ENCODE measurements around the gene RPP14. TPM values are rescaled to one million over a fixed set of nuclear protein-coding genes. Genes with fewer than 3 reads are reported as not detected.
"Not testable (repeated sequence)": the region's sequence is repeated elsewhere in the genome, so short reads cannot be mapped to it uniquely, and the experiment has no call there.

RPP14 gene
- total and polyA plus RNA-seq, 2 donors (not counting 1 experiment from before 2014, with no cell fraction given) = 10.6 to 17.1 TPM

DNA sequence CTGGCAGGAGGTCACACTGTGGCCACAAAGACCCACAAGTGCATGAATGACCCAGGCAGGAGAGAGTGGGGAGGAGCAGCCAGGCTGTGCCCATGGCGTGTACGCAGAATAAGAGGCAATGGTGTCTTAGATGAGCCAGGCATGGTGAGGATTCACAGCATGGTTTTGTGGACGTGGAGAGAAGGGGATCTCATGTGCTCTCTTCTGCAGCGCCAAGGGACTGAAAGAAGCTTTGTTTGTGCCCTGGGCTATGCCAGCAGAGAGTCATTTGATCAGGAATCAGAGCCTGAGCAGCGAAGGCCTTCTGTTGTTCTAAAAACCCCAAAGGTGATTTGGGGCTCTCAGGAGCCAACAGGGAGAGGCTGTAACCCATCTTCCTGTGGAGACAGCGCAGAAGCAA lies 18.7 kb upstream of the RPP14 start:
- Histone ChIP-seq H3K4me3 (replicated peaks in 1 of 4; ENCODE audit: control extremely low read depth in 1 of 4, insufficient read depth in 1 of 4, low read depth in 3 of 4, low read length in 4 of 4) (no peak overlapping the region), H3K27ac (ENCODE audit: insufficient read depth, low read length) (no peak overlapping the region), H3K9me3 (ENCODE audit: control insufficient read depth, insufficient read depth, low read depth, low read length) (no peaks in the 10 kb centered on the region), H3K4me2 (ENCODE audit: extremely low read depth, insufficient read depth, low read length) (no peak overlapping the region), H3K9ac (ENCODE audit: insufficient read depth, low read length) (no peak overlapping the region), H3K4me1 (ENCODE audit: control insufficient read depth, extremely low read depth, insufficient read depth, low read length) (no peaks in the 10 kb centered on the region), H3K27me3 (ENCODE audit: control insufficient read depth, insufficient read depth, low read length) (no peaks in the 10 kb centered on the region), H3K79me2 (ENCODE audit: control insufficient read depth, insufficient read depth, low read length) (no peaks in the 10 kb centered on the region), H3K36me3 (ENCODE audit: control insufficient read depth, insufficient read depth, low read length) (no peaks in the 10 kb centered on the region), H2AFZ (ENCODE audit: low read length) (no peak overlapping the region), H4K20me1 (ENCODE audit: control insufficient read depth, extremely low read depth, insufficient read depth, low read length) (no peaks in the 10 kb centered on the region)
- no peak for DNase-seq (ENCODE audit: low read depth in 2 of 2)
- TF ChIP-seq, protein P1, sequence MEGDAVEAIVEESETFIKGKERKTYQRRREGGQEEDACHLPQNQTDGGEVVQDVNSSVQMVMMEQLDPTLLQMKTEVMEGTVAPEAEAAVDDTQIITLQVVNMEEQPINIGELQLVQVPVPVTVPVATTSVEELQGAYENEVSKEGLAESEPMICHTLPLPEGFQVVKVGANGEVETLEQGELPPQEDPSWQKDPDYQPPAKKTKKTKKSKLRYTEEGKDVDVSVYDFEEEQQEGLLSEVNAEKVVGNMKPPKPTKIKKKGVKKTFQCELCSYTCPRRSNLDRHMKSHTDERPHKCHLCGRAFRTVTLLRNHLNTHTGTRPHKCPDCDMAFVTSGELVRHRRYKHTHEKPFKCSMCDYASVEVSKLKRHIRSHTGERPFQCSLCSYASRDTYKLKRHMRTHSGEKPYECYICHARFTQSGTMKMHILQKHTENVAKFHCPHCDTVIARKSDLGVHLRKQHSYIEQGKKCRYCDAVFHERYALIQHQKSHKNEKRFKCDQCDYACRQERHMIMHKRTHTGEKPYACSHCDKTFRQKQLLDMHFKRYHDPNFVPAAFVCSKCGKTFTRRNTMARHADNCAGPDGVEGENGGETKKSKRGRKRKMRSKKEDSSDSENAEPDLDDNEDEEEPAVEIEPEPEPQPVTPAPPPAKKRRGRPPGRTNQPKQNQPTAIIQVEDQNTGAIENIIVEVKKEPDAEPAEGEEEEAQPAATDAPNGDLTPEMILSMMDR (conservative IDR thresholded peaks at IDR 0.05 in 1 of 2, IDR thresholded peaks at IDR 0.05 in 1 of 2; ENCODE audit: low read depth in 1 of 2, low read length in 2 of 2) = no peak
- TF ChIP-seq EZH2 (IDR thresholded peaks at IDR 0.05; ENCODE audit: low read length, missing control alignments) = no peak

DNA sequence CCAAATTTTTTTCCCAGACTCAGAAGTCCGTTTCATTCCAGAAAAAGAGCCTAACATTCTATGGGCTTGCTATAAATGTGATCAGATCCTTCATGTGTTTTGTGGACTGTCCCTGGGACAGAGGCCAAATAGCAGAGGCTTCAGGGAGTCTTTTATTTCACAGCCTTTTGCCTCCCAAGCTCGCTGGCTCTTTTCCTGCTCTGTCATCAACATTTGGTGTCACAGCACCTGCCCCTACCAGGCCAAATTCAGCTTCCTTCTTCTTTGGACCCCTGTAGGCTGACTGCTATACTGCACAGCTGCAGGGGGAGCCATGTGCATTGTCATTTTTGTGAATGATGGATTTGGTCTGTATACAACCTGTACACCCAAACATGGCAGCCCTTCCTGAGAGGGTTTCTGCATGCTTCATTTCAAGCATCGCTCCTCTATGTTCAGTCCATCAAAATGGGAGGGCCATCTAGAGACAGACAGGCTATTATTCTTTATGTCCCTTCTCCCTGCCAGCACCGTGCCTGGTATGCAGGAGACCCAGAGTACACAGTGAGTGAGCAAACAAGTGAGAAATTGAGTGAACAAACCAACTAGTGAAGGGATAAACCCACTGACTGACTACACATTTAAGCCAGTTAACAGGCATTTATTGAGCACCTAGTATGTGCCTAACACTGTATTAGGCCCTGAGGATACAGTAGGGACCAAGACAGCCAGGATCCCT lies 17.9 kb upstream of the RPP14 start:
- Histone ChIP-seq H3K36me3 (ENCODE audit: control insufficient read depth, insufficient read depth, low read length) (no peaks in the 10 kb centered on the region), H3K27ac (ENCODE audit: insufficient read depth, low read length) (no peak overlapping the region), H3K27me3 (ENCODE audit: control insufficient read depth, insufficient read depth, low read length) (no peaks in the 10 kb centered on the region), H3K9ac (ENCODE audit: insufficient read depth, low read length) (no peak overlapping the region), H4K20me1 (ENCODE audit: control insufficient read depth, extremely low read depth, insufficient read depth, low read length) (no peaks in the 10 kb centered on the region), H3K4me1 (ENCODE audit: control insufficient read depth, extremely low read depth, insufficient read depth, low read length) (no peaks in the 10 kb centered on the region), H3K9me3 (ENCODE audit: control insufficient read depth, insufficient read depth, low read depth, low read length) (no peaks in the 10 kb centered on the region), H3K4me2 (ENCODE audit: extremely low read depth, insufficient read depth, low read length) (no peak overlapping the region), H3K4me3 (replicated peaks in 1 of 4; ENCODE audit: control extremely low read depth in 1 of 4, insufficient read depth in 1 of 4, low read depth in 3 of 4, low read length in 4 of 4) (no peak overlapping the region), H2AFZ (ENCODE audit: low read length) (no peak overlapping the region), H3K79me2 (ENCODE audit: control insufficient read depth, insufficient read depth, low read length) (no peaks in the 10 kb centered on the region)
- no peak for TF ChIP-seq EZH2 (IDR thresholded peaks at IDR 0.05; ENCODE audit: low read length, missing control alignments)
- TF ChIP-seq, protein P1 (conservative IDR thresholded peaks at IDR 0.05 in 1 of 2, IDR thresholded peaks at IDR 0.05 in 1 of 2; ENCODE audit: low read depth in 1 of 2, low read length in 2 of 2) = peak in 1 of 2 donors; percentile 4
- no peak for DNase-seq (ENCODE audit: low read depth in 2 of 2)

DNA sequence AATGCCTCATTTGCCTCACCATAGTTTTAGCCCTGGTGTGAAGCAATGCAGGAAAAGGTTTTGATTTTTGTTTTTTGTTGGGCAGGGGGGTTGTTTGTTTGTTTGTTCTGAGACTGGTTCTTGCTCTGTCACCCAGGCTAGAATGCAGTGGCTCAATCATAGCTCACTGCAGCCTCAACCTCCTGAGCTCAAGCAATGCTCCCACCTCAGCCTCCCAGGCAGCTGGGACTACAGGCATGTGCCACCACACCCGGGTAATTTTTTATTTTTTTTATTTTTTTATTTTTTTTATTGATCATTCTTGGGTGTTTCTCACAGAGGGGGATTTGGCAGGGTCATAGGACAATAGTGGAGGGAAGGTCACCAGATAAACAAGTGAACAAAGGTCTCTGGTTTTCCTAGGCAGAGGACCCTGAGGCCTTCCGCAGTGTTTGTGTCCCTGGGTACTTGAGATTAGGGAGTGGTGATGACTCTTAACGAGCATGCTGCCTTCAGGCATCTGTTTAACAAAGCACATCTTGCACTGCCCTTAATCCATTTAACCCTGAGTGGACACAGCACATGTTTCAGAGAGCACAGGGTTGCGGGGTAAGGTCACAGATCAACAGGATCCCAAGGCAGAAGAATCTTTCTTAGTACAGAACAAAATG lies 17.0 kb upstream of the RPP14 start:
- not testable (repeated sequence) for DNase-seq (ENCODE audit: low read depth in 2 of 2); H3K4me1 ChIP-seq (ENCODE audit: control insufficient read depth, extremely low read depth, insufficient read depth, low read length); H3K79me2 ChIP-seq (ENCODE audit: control insufficient read depth, insufficient read depth, low read length); H3K4me2 ChIP-seq (ENCODE audit: extremely low read depth, insufficient read depth, low read length); H3K9ac ChIP-seq (ENCODE audit: insufficient read depth, low read length); H3K27ac ChIP-seq (ENCODE audit: insufficient read depth, low read length); H3K9me3 ChIP-seq (ENCODE audit: control insufficient read depth, insufficient read depth, low read depth, low read length); H3K4me3 ChIP-seq (replicated peaks in 1 of 4; ENCODE audit: control extremely low read depth in 1 of 4, insufficient read depth in 1 of 4, low read depth in 3 of 4, low read length in 4 of 4); H3K27me3 ChIP-seq (ENCODE audit: control insufficient read depth, insufficient read depth, low read length); H2AFZ ChIP-seq (ENCODE audit: low read length); H3K36me3 ChIP-seq (ENCODE audit: control insufficient read depth, insufficient read depth, low read length); H4K20me1 ChIP-seq (ENCODE audit: control insufficient read depth, extremely low read depth, insufficient read depth, low read length)

DNA sequence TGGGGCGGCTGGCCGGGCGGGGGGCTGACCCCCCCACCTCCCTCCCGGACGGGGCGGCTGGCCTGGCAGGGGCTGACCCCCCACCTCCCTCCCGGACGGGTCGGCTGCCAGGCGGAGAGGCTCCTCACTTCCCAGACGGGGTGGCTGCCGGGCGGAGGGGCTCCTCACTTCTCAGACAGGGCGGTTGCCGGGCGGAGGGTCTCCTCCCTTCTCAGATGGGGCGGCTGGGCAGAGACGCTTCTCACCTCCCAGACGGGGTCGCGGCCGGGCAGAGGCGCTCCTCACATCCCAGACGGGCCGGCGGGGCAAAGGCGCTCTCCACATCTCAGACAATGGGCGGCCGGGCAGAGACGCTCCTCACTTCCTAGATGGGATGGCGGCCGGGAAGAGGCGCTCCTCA lies 15.6 kb upstream of the RPP14 start:
- H2AFZ ChIP-seq (ENCODE audit: low read length); H4K20me1 ChIP-seq (ENCODE audit: control insufficient read depth, extremely low read depth, insufficient read depth, low read length); H3K4me1 ChIP-seq (ENCODE audit: control insufficient read depth, extremely low read depth, insufficient read depth, low read length); DNase-seq (ENCODE audit: low read depth in 2 of 2); H3K36me3 ChIP-seq (ENCODE audit: control insufficient read depth, insufficient read depth, low read length); H3K4me3 ChIP-seq (replicated peaks in 1 of 4; ENCODE audit: control extremely low read depth in 1 of 4, insufficient read depth in 1 of 4, low read depth in 3 of 4, low read length in 4 of 4); H3K4me2 ChIP-seq (ENCODE audit: extremely low read depth, insufficient read depth, low read length); H3K27me3 ChIP-seq (ENCODE audit: control insufficient read depth, insufficient read depth, low read length); H3K9me3 ChIP-seq (ENCODE audit: control insufficient read depth, insufficient read depth, low read depth, low read length); H3K79me2 ChIP-seq (ENCODE audit: control insufficient read depth, insufficient read depth, low read length); H3K9ac ChIP-seq (ENCODE audit: insufficient read depth, low read length); H3K27ac ChIP-seq (ENCODE audit: insufficient read depth, low read length): not testable (repeated sequence)

Measured in fibroblast of lung (primary cell).